ENCODE data around the gene SUB1.

SUB1 gene

DNA sequence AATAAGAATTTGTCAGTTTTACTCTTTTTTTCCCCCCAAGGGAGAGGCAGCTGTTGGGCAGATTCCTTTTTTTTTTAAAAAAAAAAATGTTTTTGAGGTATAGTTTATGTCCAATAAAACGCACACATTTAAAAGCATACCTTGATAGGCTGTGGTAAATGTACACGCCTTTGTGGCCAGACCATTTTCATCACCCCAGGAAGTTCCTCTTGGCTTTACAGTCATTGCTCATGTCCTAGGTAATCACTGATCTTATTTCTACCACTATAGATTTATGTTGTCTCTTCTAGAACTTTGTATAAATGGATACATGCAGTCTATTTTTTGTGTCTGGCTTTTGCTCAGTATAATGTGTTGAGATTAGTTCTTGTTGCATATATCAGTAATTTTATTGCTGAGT, 9.8 kb downstream of the SUB1 start:
- H3K27ac ChIP-seq, result no peak overlapping the region; the same call in 1 of the 2 replicates
- peaks cover 56% of the 10 kb centered on the region for H4K20me1 ChIP-seq (ENCODE audit: insufficient read depth)
- H3K79me2 ChIP-seq (ENCODE audit: insufficient read depth, low read depth), result peaks cover 98% of the 10 kb centered on the region
- H3K27me3 ChIP-seq (ENCODE audit: insufficient read depth, low read depth), result no peaks in the 10 kb centered on the region
- H3K4me2 ChIP-seq, result no peak overlapping the region; the same call in 1 of the 2 replicates
- H2AFZ ChIP-seq (ENCODE audit: low read depth), result no peak overlapping the region
- H3K4me3 ChIP-seq (IDR thresholded peaks at IDR 0.05; ENCODE audit: insufficient read depth, low read depth, low read length), result no peak overlapping the region
- TF ChIP-seq, protein P1, sequence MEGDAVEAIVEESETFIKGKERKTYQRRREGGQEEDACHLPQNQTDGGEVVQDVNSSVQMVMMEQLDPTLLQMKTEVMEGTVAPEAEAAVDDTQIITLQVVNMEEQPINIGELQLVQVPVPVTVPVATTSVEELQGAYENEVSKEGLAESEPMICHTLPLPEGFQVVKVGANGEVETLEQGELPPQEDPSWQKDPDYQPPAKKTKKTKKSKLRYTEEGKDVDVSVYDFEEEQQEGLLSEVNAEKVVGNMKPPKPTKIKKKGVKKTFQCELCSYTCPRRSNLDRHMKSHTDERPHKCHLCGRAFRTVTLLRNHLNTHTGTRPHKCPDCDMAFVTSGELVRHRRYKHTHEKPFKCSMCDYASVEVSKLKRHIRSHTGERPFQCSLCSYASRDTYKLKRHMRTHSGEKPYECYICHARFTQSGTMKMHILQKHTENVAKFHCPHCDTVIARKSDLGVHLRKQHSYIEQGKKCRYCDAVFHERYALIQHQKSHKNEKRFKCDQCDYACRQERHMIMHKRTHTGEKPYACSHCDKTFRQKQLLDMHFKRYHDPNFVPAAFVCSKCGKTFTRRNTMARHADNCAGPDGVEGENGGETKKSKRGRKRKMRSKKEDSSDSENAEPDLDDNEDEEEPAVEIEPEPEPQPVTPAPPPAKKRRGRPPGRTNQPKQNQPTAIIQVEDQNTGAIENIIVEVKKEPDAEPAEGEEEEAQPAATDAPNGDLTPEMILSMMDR (conservative IDR thresholded peaks at IDR 0.05; ENCODE audit: low read depth, low read length), result no peak
- H3K9ac ChIP-seq, result no peak overlapping the region
- peaks cover 37% of the 10 kb centered on the region; the same call in 1 of the 2 replicates for H3K36me3 ChIP-seq (ENCODE audit: insufficient read depth)
- peaks cover 93% of the 10 kb centered on the region for H3K4me1 ChIP-seq (ENCODE audit: low read depth, poor library complexity, severe bottlenecking)

DNA sequence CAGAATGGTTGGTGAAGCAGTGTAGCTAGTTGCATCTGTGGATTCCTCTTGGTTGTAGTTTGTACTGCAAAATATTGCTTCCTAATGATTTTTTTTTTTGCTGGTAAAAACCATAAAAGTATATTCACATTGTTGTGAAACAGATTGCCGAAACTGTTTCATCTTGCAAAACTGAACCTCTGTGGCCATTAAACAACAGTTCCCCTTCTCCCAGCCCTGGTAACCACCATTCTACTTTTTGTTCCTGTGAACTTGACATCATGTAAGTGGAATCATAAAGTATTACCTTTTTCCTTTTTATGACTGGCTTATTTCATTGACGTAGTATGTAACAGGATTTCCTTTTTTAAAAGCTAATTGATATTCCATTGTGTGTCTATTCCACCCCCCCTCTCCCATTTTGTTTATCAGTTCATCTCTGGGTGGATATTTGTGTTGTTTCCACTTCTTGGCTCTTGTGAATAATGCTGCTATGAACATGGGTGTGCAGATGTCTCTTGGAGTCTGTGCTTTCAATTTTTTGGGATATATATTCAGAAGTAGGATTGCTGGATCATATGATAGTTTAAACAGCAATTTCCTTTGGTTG, 11.8 kb downstream of the SUB1 start:
- no peaks in the 10 kb centered on the region for H3K27me3 ChIP-seq (ENCODE audit: insufficient read depth, low read depth)
- H3K4me3 ChIP-seq (IDR thresholded peaks at IDR 0.05; ENCODE audit: insufficient read depth, low read depth, low read length), result no peak overlapping the region
- H2AFZ ChIP-seq (ENCODE audit: low read depth), result no peak overlapping the region
- TF ChIP-seq, protein P1 (conservative IDR thresholded peaks at IDR 0.05; ENCODE audit: low read depth, low read length), result no peak
- peaks cover 30% of the 10 kb centered on the region; the same call in 1 of the 2 replicates for H3K36me3 ChIP-seq (ENCODE audit: insufficient read depth)
- H3K79me2 ChIP-seq (ENCODE audit: insufficient read depth, low read depth), result peaks cover 89% of the 10 kb centered on the region
- H4K20me1 ChIP-seq (ENCODE audit: insufficient read depth), result peaks cover 55% of the 10 kb centered on the region
- peaks cover 88% of the 10 kb centered on the region for H3K4me1 ChIP-seq (ENCODE audit: low read depth, poor library complexity, severe bottlenecking)
- peak overlapping the region; percentile 15; the same call in 1 of the 2 replicates for H3K27ac ChIP-seq
- H3K4me2 ChIP-seq, result no peak overlapping the region
- no peak overlapping the region for H3K9ac ChIP-seq

DNA sequence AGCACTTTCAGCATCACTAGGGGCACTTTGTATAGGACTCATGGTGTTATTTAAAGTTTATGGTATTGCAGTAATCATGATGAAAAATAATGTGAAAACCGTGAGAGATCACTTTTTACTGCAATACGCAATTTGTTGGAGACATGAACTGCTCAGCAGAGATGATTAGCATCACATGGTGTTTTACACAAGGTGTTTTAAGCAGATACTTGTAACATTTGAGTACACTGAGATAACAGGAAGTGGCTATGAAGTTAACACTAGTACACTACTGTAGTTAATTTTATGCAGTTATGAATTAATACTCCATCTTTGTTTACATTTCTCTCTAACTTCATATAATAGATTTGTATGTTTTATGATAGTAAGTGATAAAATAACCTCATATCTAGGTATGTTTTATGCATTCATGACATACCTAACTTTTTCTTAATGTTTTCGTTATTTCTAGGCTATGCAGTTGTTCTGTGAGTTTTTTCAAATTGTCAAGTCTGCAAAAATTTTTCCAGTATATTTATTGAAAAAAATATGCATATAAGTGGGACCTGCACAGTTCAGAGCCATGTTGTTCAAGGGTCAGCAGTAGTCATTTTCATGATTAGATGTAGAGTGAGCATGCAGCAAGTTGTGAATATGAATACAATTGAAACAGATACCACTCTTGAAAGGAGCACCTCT, 13.0 kb downstream of the SUB1 start:
- Histone ChIP-seq H3K79me2 (ENCODE audit: insufficient read depth, low read depth) (peaks cover 81% of the 10 kb centered on the region), H2AFZ (ENCODE audit: low read depth) (no peak overlapping the region), H4K20me1 (ENCODE audit: insufficient read depth) (peaks cover 53% of the 10 kb centered on the region), H3K36me3 (ENCODE audit: insufficient read depth) (peaks cover 30% of the 10 kb centered on the region; the same call in 1 of the 2 replicates), H3K9ac (no peak overlapping the region), H3K4me3 (IDR thresholded peaks at IDR 0.05; ENCODE audit: insufficient read depth, low read depth, low read length) (no peak overlapping the region), H3K4me1 (ENCODE audit: low read depth, poor library complexity, severe bottlenecking) (peaks cover 79% of the 10 kb centered on the region), H3K27ac (no peak overlapping the region), H3K4me2 (no peak overlapping the region), H3K27me3 (ENCODE audit: insufficient read depth, low read depth) (no peaks in the 10 kb centered on the region)
- TF ChIP-seq, protein P1 (conservative IDR thresholded peaks at IDR 0.05; ENCODE audit: low read depth, low read length), result no peak

DNA sequence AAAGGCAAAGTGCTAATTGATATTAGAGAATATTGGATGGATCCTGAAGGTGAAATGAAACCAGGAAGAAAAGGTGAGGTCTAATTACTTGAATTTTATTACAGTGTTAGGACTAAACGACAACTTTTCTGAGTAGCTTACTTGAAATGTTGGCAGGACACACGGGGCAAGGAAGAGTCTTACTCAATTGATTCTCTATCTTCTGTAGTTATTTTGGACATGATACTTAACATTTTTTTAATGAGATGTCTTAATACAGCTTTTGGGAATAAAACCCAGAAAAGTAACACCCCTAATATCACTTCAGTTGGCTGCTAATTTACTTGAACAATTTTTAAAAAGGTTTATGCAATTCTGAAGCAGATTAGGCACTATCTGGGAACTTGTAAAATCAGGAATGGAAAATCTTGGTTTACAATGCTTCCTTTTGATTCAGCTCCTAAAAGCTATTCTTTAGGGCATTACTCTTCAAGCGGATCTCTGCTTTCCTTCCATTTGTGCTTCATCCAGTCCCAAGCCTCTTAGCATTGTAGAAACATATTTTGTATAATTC, 13.7 kb downstream of the SUB1 start:
- Histone ChIP-seq H3K4me1 (ENCODE audit: low read depth, poor library complexity, severe bottlenecking) (peaks cover 75% of the 10 kb centered on the region), H3K9ac (no peak overlapping the region), H2AFZ (ENCODE audit: low read depth) (no peak overlapping the region), H3K27ac (no peak overlapping the region), H3K36me3 (ENCODE audit: insufficient read depth) (peaks cover 27% of the 10 kb centered on the region; the same call in 1 of the 2 replicates), H3K79me2 (ENCODE audit: insufficient read depth, low read depth) (peaks cover 75% of the 10 kb centered on the region), H3K4me2 (no peak overlapping the region), H4K20me1 (ENCODE audit: insufficient read depth) (peaks cover 46% of the 10 kb centered on the region), H3K27me3 (ENCODE audit: insufficient read depth, low read depth) (no peaks in the 10 kb centered on the region), H3K4me3 (IDR thresholded peaks at IDR 0.05; ENCODE audit: insufficient read depth, low read depth, low read length) (no peak overlapping the region)
- TF ChIP-seq, protein P1 (conservative IDR thresholded peaks at IDR 0.05; ENCODE audit: low read depth, low read length), result no peak
